ENCODE data around the gene ZNF106.

ZNF106 gene

DNA sequence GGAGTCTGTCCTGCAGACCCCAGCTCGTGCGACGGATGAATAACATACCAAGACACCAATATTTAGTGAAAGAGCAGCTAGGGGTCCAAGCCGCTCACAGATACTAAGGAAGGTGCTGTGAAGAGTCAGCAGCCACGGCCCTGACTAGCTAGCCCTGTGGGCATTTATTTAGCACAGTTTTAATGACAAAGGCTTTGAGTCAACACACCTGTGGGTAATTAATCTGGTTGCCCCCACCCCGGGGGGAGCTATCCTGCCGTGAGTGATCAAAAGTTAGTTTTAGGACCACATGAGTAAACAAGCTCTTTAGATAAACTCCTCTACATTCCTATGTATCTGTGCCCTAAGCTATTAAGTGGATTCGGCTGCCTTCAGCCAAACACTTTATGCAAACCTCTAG is 112.9 kb downstream of the ZNF106 start:
- no peaks in the 10 kb centered on the region for H3K4me1 ChIP-seq (ENCODE audit: insufficient read depth, insufficient read length)
- peaks cover 23% of the 10 kb centered on the region for H3K9me3 ChIP-seq (ENCODE audit: insufficient read depth, low read length)
- H3K36me3 ChIP-seq (ENCODE audit: insufficient read depth, insufficient read length, low read length) = no peaks in the 10 kb centered on the region
- no peak overlapping the region for H3K4me3 ChIP-seq (ENCODE audit: insufficient read length, low read depth)
- no peak for TF ChIP-seq ZNF274 (IDR thresholded peaks at IDR 0.05; ENCODE audit: low read depth, low read length)
- no peak for TF ChIP-seq YY1 (IDR thresholded peaks at IDR 0.05; ENCODE audit: insufficient read depth, insufficient read length)
- H3K27me3 ChIP-seq (ENCODE audit: insufficient read depth, insufficient read length) = no peaks in the 10 kb centered on the region
- no peak for DNase-seq (ENCODE audit: low read depth, low spot score)
- no peak overlapping the region for H3K9ac ChIP-seq (ENCODE audit: insufficient read length, low read depth)

DNA sequence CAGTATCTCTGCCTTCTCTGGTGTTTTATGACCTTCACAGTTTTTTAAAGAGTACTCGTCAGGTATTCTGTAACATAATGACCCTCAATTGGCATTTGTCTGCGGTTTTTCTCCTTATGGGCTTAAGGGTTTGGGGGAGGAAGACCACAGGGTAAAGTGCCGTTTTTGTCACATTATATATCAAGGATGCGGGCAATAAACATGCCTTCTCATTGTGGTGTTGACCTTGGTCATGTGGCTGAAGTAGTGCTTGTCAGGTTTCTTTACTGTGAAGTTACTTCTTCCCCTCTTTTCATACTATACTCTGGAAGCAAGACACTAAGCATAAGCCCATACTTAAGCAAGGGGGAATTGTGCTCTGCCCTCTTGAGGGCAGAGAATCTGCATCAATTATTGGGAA is 115.0 kb downstream of the ZNF106 start:
- TF ChIP-seq SUZ12 (IDR thresholded peaks at IDR 0.05; ENCODE audit: extremely low read depth, insufficient read depth, insufficient read length) = no peak
- TF ChIP-seq ZNF274 (IDR thresholded peaks at IDR 0.05; ENCODE audit: low read depth, low read length) = no peak
- TF ChIP-seq YY1 (IDR thresholded peaks at IDR 0.05; ENCODE audit: insufficient read depth, insufficient read length) = no peak
- H3K27me3 ChIP-seq (ENCODE audit: insufficient read depth, insufficient read length) = no peaks in the 10 kb centered on the region

DNA sequence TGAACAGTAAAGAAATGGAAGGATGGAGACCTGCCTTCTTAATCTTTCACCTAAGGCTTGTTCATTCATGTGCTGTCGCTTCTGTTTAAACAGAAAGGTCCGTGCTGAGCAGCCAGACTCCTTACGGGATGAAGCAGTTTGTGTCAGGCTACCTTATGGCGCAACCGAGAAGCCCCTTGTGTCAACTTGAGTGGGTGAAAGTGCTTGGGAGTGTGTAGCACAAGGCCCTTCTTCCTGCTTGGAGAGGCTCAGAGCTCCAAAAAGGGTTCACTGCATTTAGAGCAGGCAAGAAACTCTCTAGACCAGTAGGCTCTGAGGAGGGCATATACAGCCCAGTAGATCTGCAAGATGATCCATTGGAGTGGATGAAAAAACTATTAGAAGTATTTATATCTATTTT is 115.7 kb downstream of the ZNF106 start:
- DNase-seq (ENCODE audit: low read depth, low spot score) = no peak
- Histone ChIP-seq H3K36me3 (ENCODE audit: insufficient read depth, insufficient read length, low read length) (no peaks in the 10 kb centered on the region), H3K4me3 (ENCODE audit: insufficient read length, low read depth) (no peak overlapping the region), H3K4me1 (ENCODE audit: insufficient read depth, insufficient read length) (no peaks in the 10 kb centered on the region), H3K9me3 (ENCODE audit: insufficient read depth, low read length) (peaks cover 23% of the 10 kb centered on the region), H3K27me3 (ENCODE audit: insufficient read depth, insufficient read length) (no peaks in the 10 kb centered on the region), H3K9ac (ENCODE audit: insufficient read length, low read depth) (no peak overlapping the region)
- TF ChIP-seq YY1 (IDR thresholded peaks at IDR 0.05; ENCODE audit: insufficient read depth, insufficient read length) (no peak), SUZ12 (IDR thresholded peaks at IDR 0.05; ENCODE audit: extremely low read depth, insufficient read depth, insufficient read length) (no peak), ZNF274 (IDR thresholded peaks at IDR 0.05; ENCODE audit: low read depth, low read length) (no peak)

More for the DNA sequence above, 115.0 kb downstream of the ZNF106 start:
- no peak overlapping the region for H3K9ac ChIP-seq (ENCODE audit: insufficient read length, low read depth)
- H3K4me1 ChIP-seq (ENCODE audit: insufficient read depth, insufficient read length) = no peaks in the 10 kb centered on the region
- DNase-seq (ENCODE audit: low read depth, low spot score) = no peak
- H3K36me3 ChIP-seq (ENCODE audit: insufficient read depth, insufficient read length, low read length) = no peaks in the 10 kb centered on the region
- H3K4me3 ChIP-seq (ENCODE audit: insufficient read length, low read depth) = no peak overlapping the region
- peaks cover 23% of the 10 kb centered on the region for H3K9me3 ChIP-seq (ENCODE audit: insufficient read depth, low read length)

DNA sequence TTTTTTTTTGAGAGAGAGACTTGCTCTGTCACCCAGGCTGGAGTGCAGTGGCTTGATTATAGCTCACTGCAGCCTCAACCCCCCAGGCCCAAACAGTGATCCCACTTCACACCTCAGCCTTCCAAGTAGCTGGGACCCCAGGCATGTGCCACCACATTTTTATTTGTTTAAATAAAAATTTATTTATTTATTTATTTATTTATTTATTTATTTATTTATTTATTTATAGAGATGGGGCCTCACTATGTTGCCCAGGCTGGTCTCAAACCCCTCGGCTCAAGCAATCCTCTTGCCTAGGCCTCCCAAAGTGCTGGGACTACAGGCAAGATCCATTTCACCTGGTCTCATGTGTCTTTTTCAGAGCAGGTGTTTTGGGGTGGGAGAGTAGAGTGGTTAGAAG is 116.1 kb downstream of the ZNF106 start:
- Histone ChIP-seq H3K4me3 (ENCODE audit: insufficient read length, low read depth) (no peak overlapping the region), H3K9me3 (ENCODE audit: insufficient read depth, low read length) (peaks cover 23% of the 10 kb centered on the region), H3K36me3 (ENCODE audit: insufficient read depth, insufficient read length, low read length) (no peaks in the 10 kb centered on the region), H3K9ac (ENCODE audit: insufficient read length, low read depth) (no peak overlapping the region), H3K4me1 (ENCODE audit: insufficient read depth, insufficient read length) (no peaks in the 10 kb centered on the region), H3K27me3 (ENCODE audit: insufficient read depth, insufficient read length) (no peaks in the 10 kb centered on the region)
- DNase-seq (ENCODE audit: low read depth, low spot score) = no peak
- TF ChIP-seq ZNF274 (IDR thresholded peaks at IDR 0.05; ENCODE audit: low read depth, low read length) = no peak
- no peak for TF ChIP-seq SUZ12 (IDR thresholded peaks at IDR 0.05; ENCODE audit: extremely low read depth, insufficient read depth, insufficient read length)
- no peak for TF ChIP-seq YY1 (IDR thresholded peaks at IDR 0.05; ENCODE audit: insufficient read depth, insufficient read length)

DNA sequence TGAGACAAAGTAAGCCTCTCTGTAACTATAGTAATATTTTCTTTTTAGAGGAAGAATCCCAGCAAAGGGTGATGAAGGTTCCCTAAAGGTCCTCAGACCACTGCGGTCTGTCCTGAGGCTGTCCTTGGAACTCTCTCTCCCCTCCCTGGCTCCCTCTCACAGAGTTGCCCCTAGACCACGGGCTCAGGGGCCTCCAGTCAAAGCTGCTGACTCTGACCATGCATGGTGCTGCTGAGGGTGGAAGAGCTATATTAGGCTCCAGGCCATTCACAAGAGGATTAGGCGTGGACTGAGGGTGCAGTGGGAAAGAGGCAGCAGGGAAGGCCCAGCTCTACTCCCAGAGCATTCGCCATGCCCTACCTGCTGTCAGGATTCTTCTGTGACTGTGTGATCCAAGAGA is 117.0 kb downstream of the ZNF106 start:
- no peaks in the 10 kb centered on the region for H3K27me3 ChIP-seq (ENCODE audit: insufficient read depth, insufficient read length)
- no peaks in the 10 kb centered on the region for H3K4me1 ChIP-seq (ENCODE audit: insufficient read depth, insufficient read length)
- TF ChIP-seq ZNF274 (IDR thresholded peaks at IDR 0.05; ENCODE audit: low read depth, low read length) (no peak), SUZ12 (IDR thresholded peaks at IDR 0.05; ENCODE audit: extremely low read depth, insufficient read depth, insufficient read length) (no peak), YY1 (IDR thresholded peaks at IDR 0.05; ENCODE audit: insufficient read depth, insufficient read length) (no peak)

DNA sequence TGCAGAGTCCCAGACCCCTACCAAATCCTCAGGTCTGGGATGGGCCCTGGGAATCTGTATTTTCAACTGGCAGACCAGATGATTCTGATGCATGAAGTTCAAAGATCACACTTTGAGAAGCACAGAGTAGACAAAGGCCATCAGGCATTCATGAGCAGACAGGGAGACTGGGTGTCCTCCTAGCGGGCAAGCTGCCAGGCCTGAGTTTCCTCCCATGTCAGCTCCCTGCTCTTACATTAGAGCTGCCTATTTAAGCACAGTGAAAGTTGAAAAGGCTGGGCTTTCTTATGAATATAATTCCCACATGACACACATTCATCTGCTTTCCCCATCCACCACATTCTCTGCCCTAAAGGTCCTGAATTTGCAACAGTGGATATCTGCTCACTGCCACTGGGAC is 117.7 kb downstream of the ZNF106 start:
- H3K36me3 ChIP-seq (ENCODE audit: insufficient read depth, insufficient read length, low read length) = no peaks in the 10 kb centered on the region
- no peaks in the 10 kb centered on the region for H3K27me3 ChIP-seq (ENCODE audit: insufficient read depth, insufficient read length)
- TF ChIP-seq ZNF274 (IDR thresholded peaks at IDR 0.05; ENCODE audit: low read depth, low read length) (no peak), YY1 (IDR thresholded peaks at IDR 0.05; ENCODE audit: insufficient read depth, insufficient read length) (no peak), SUZ12 (IDR thresholded peaks at IDR 0.05; ENCODE audit: extremely low read depth, insufficient read depth, insufficient read length) (no peak)
- H3K9me3 ChIP-seq (ENCODE audit: insufficient read depth, low read length) = peaks cover 29% of the 10 kb centered on the region
- no peak overlapping the region for H3K4me3 ChIP-seq (ENCODE audit: insufficient read length, low read depth)
- no peaks in the 10 kb centered on the region for H3K4me1 ChIP-seq (ENCODE audit: insufficient read depth, insufficient read length)
- no peak for DNase-seq (ENCODE audit: low read depth, low spot score)
- no peak overlapping the region for H3K9ac ChIP-seq (ENCODE audit: insufficient read length, low read depth)

More for the DNA sequence above, 117.0 kb downstream of the ZNF106 start:
- no peak overlapping the region for H3K4me3 ChIP-seq (ENCODE audit: insufficient read length, low read depth)
- DNase-seq (ENCODE audit: low read depth, low spot score) = no peak
- H3K9me3 ChIP-seq (ENCODE audit: insufficient read depth, low read length) = peaks cover 29% of the 10 kb centered on the region
- H3K9ac ChIP-seq (ENCODE audit: insufficient read length, low read depth) = no peak overlapping the region
- no peaks in the 10 kb centered on the region for H3K36me3 ChIP-seq (ENCODE audit: insufficient read depth, insufficient read length, low read length)

DNA sequence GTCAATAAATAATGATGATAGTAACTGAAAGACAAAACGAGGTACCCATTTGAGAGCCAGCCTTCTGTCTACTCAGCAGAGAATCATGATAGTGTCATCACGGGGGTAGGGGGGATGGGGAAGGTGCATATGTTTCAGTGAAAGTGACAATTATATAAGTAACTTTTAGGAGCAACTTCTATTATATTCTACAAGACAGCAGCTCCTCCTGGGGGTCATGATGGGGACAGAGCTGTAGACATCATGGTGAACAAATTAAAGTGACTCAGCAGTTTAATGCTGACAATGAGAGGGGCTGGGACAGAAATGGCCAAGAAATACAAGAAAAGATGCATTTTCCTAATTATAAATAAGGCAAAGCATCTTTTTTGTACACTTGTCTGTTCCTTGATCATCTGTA is 119.8 kb downstream of the ZNF106 start:
- DNase-seq (ENCODE audit: low read depth, low spot score) = no peak
- Histone ChIP-seq H3K4me3 (ENCODE audit: insufficient read length, low read depth) (no peak overlapping the region), H3K27me3 (ENCODE audit: insufficient read depth, insufficient read length) (no peaks in the 10 kb centered on the region), H3K4me1 (ENCODE audit: insufficient read depth, insufficient read length) (no peaks in the 10 kb centered on the region), H3K36me3 (ENCODE audit: insufficient read depth, insufficient read length, low read length) (no peaks in the 10 kb centered on the region), H3K9me3 (ENCODE audit: insufficient read depth, low read length) (peaks cover 20% of the 10 kb centered on the region), H3K9ac (ENCODE audit: insufficient read length, low read depth) (no peak overlapping the region)
- TF ChIP-seq YY1 (IDR thresholded peaks at IDR 0.05; ENCODE audit: insufficient read depth, insufficient read length) = no peak
- TF ChIP-seq ZNF274 (IDR thresholded peaks at IDR 0.05; ENCODE audit: low read depth, low read length) = no peak
- TF ChIP-seq SUZ12 (IDR thresholded peaks at IDR 0.05; ENCODE audit: extremely low read depth, insufficient read depth, insufficient read length) = no peak

DNA sequence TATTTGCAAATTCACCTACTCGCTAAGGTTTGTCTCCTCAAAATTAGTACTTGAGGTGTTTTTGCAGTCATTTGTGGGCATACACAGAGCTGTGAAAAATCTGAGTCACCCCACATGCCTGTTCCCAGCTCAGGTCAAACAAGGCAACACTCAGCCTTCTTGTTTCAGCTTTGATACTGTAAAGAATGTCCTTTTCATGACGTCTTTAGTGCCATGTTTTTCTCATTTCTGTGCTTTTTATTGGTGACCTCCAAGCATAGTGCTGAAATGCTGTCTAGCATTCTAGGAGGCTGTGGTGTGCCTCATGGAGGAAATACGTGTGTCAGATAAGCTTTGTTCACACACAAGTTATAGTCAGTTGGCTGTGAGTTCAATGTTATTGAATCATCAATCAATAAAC is 122.8 kb downstream of the ZNF106 start:
- no peaks in the 10 kb centered on the region for H3K27me3 ChIP-seq (ENCODE audit: insufficient read depth, insufficient read length)
- H3K4me3 ChIP-seq (ENCODE audit: insufficient read length, low read depth) = no peak overlapping the region
- no peaks in the 10 kb centered on the region for H3K4me1 ChIP-seq (ENCODE audit: insufficient read depth, insufficient read length)
- no peak for TF ChIP-seq YY1 (IDR thresholded peaks at IDR 0.05; ENCODE audit: insufficient read depth, insufficient read length)
- TF ChIP-seq ZNF274 (IDR thresholded peaks at IDR 0.05; ENCODE audit: low read depth, low read length) = no peak
- TF ChIP-seq SUZ12 (IDR thresholded peaks at IDR 0.05; ENCODE audit: extremely low read depth, insufficient read depth, insufficient read length) = no peak
- H3K36me3 ChIP-seq (ENCODE audit: insufficient read depth, insufficient read length, low read length) = no peaks in the 10 kb centered on the region
- H3K9me3 ChIP-seq (ENCODE audit: insufficient read depth, low read length) = peaks cover 20% of the 10 kb centered on the region
- no peak for DNase-seq (ENCODE audit: low read depth, low spot score)
- no peak overlapping the region for H3K9ac ChIP-seq (ENCODE audit: insufficient read length, low read depth)

Measured in NT2/D1 (cell line).